ENCODE results near the gene SSBP4.

GRCh38 chr19:18443406-18443805 lies 24.2 kb downstream of the SSBP4 start:
- no peak for TF ChIP-seq CTCF (conservative IDR thresholded peaks at IDR 0.05 in 1 of 2, IDR thresholded peaks at IDR 0.05 in 1 of 2; ENCODE audit: low read depth in 1 of 2, low read length in 2 of 2)
- TF ChIP-seq EZH2 (IDR thresholded peaks at IDR 0.05; ENCODE audit: low read length, missing control alignments) = no peak
